ENCODE measurements around the gene FGD6.

- TF ChIP-seq CTCF (IDR thresholded peaks at IDR 0.05) = no peak
- no peak for TF ChIP-seq POLR2AphosphoS5 (IDR thresholded peaks at IDR 0.05; ENCODE audit: low read depth, low read length)
- TF ChIP-seq, protein P1, sequence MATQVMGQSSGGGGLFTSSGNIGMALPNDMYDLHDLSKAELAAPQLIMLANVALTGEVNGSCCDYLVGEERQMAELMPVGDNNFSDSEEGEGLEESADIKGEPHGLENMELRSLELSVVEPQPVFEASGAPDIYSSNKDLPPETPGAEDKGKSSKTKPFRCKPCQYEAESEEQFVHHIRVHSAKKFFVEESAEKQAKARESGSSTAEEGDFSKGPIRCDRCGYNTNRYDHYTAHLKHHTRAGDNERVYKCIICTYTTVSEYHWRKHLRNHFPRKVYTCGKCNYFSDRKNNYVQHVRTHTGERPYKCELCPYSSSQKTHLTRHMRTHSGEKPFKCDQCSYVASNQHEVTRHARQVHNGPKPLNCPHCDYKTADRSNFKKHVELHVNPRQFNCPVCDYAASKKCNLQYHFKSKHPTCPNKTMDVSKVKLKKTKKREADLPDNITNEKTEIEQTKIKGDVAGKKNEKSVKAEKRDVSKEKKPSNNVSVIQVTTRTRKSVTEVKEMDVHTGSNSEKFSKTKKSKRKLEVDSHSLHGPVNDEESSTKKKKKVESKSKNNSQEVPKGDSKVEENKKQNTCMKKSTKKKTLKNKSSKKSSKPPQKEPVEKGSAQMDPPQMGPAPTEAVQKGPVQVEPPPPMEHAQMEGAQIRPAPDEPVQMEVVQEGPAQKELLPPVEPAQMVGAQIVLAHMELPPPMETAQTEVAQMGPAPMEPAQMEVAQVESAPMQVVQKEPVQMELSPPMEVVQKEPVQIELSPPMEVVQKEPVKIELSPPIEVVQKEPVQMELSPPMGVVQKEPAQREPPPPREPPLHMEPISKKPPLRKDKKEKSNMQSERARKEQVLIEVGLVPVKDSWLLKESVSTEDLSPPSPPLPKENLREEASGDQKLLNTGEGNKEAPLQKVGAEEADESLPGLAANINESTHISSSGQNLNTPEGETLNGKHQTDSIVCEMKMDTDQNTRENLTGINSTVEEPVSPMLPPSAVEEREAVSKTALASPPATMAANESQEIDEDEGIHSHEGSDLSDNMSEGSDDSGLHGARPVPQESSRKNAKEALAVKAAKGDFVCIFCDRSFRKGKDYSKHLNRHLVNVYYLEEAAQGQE (IDR thresholded peaks at IDR 0.05; ENCODE audit: insufficient read depth in 1 of 2, low read depth in 2 of 2, low read length in 1 of 2) = no peak
Measured at GRCh38 chr12:95213119-95213518, 4.1 kb downstream of the FGD6 start.

Measured in Panc1 (cell line).